Lung (tissue), 12 donors: ENCODE measurements around the gene SUGCT. TPM values are rescaled to one million over a fixed set of nuclear protein-coding genes. Genes with fewer than 3 reads are reported as not detected.
"Not testable (repeated sequence)": the region's sequence is repeated elsewhere in the genome, so short reads cannot be mapped to it uniquely, and the experiment has no call there.

ENCODE experiments used
- ATAC-seq: fragments of 200-7000 bp; cut with Tn5 transposase; one replicate; pipeline ENCODE4 v1.9.1; 2020; ENCODE audit warnings: moderate number of reproducible peaks; ENCODE audit not compliant: insufficient read depth, low FRiP score
- DNase-seq, 3 donors: peaks; one replicate each; pipeline ENCODE4 v3.0.0-alpha.2; 2013 to 2017
- H3K27ac ChIP-seq, 2 donors: one replicate each; pipeline ENCODE4 v1.5.1; 2013; ENCODE audit warnings: mild to moderate bottlenecking in 2 of 2, moderate library complexity in 2 of 2, control low read depth in 1 of 2, inconsistent platforms in 1 of 2, low read depth in 1 of 2, low read length in 1 of 2
- H3K27me3 ChIP-seq, 3 donors: one replicate each; pipeline ENCODE4 v1.5.1; 2013; ENCODE audit warnings: low read length in 2 of 3; ENCODE audit not compliant: control insufficient read depth in 3 of 3, insufficient read depth in 3 of 3
- H3K36me3 ChIP-seq, 4 donors: one replicate each; pipeline ENCODE4 v1.5.1; 2013; ENCODE audit warnings: low read length in 4 of 4, mild to moderate bottlenecking in 1 of 4, moderate library complexity in 1 of 4; ENCODE audit not compliant: control insufficient read depth in 4 of 4, insufficient read depth in 4 of 4
- H3K4me1 ChIP-seq, 5 donors: one replicate each; pipeline ENCODE4 v1.5.1; 2013; ENCODE audit warnings: low read length in 5 of 5, mild to moderate bottlenecking in 2 of 5, moderate library complexity in 1 of 5; ENCODE audit not compliant: control insufficient read depth in 5 of 5, insufficient read depth in 5 of 5
- H3K4me3 ChIP-seq: one replicate; pipeline ENCODE4 v1.5.1; 2013; ENCODE audit warnings: mild to moderate bottlenecking, control low read depth, moderate library complexity
- H3K9ac ChIP-seq, 2 donors: one replicate each; pipeline ENCODE4 v1.5.1; 2013; ENCODE audit warnings: low read length in 2 of 2, control low read depth in 1 of 2; ENCODE audit not compliant: insufficient read depth in 1 of 2
- H3K9me3 ChIP-seq, 4 donors: one replicate each; pipeline ENCODE4 v1.5.1; 2013; ENCODE audit warnings: low read length in 3 of 4, mild to moderate bottlenecking in 1 of 4, moderate library complexity in 1 of 4; ENCODE audit not compliant: control insufficient read depth in 4 of 4, insufficient read depth in 3 of 4
- WGBS, 2 donors: extraction: QIAGEN DNeasy Blood & Tissue Kit; methylation state at CpG; one replicate each; pipeline ENCODE4 v1.1.7; 2013; 5-methylcytosine and 5-hydroxymethylcytosine counted together
- polyA plus RNA-seq, 2 donors: library from polyadenylated mRNA; stranded (reverse); fragments of 200-250 nt; gene quantifications; one replicate each; pipeline ENCODE4 v1.2.1, GENCODE V29; 2013
- total RNA-seq, 2 donors: library from RNA; depleted of rRNA in 1 of 2; stranded (reverse); fragments of >200 nt in 1 of 2; gene quantifications; one replicate each; pipeline ENCODE4 v1.2.1, GENCODE V29; 2014 to 2021
- TF ChIP-seq, protein P1 (sequence below): IDR thresholded peaks from 2 replicates; pipeline ENCODE4 v1.5.1; 2012; ENCODE audit warnings: mild to moderate bottlenecking; ENCODE audit errors: control extremely low read depth, extremely low read depth
- donor health status: control.
- donor health status: control.
- donor health status: Bipolar disorder and iron deficiency.
- donor health status: healthy.
- donor health status: DM: yes; HTN: yes; CAD: no.

Gene SUGCT
- total and polyA plus RNA-seq, 4 donors: 0.23 to 4.2 (median 1.8) TPM

DNA sequence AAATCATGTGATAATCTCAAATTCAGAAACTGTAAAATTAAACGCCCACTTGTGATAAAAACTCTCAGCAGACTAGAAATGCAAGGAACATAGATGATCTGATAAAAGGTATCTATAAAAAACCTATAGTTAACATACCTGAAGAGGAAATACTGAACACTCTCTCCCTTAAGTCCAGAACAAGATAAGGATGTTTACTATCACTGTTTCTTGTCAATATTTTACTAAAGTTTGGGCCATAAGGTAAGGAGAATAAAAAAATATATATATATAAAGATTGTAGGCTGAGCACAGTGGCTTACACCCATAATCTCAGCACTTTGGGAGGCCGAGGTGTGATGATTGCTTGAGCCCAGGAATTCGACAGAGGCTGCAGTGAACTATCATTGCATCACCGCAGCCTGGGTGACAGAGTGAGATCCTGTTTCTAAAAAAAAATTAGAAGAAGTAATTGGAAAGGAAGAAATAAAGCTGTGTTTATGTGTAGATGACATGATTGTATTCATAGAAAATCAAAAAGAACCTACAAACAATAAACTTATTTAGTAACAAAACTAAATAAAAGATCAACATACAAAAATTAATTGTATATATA lies 28.8 kb upstream of the SUGCT start:
- no peak overlapping the region for H3K27ac ChIP-seq
- H3K27me3 ChIP-seq: no peaks in the 10 kb centered on the region
- H3K36me3 ChIP-seq: no peaks in the 10 kb centered on the region
- TF ChIP-seq, protein P1, sequence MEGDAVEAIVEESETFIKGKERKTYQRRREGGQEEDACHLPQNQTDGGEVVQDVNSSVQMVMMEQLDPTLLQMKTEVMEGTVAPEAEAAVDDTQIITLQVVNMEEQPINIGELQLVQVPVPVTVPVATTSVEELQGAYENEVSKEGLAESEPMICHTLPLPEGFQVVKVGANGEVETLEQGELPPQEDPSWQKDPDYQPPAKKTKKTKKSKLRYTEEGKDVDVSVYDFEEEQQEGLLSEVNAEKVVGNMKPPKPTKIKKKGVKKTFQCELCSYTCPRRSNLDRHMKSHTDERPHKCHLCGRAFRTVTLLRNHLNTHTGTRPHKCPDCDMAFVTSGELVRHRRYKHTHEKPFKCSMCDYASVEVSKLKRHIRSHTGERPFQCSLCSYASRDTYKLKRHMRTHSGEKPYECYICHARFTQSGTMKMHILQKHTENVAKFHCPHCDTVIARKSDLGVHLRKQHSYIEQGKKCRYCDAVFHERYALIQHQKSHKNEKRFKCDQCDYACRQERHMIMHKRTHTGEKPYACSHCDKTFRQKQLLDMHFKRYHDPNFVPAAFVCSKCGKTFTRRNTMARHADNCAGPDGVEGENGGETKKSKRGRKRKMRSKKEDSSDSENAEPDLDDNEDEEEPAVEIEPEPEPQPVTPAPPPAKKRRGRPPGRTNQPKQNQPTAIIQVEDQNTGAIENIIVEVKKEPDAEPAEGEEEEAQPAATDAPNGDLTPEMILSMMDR: no peak
- H3K4me3 ChIP-seq: no peak overlapping the region
- no peak for ATAC-seq
- no peak overlapping the region for H3K9ac ChIP-seq
- H3K4me1 ChIP-seq: no peaks in the 10 kb centered on the region
- peak in 2 of 3 donors; percentile 14 for DNase-seq
- H3K9me3 ChIP-seq: no peaks in the 10 kb centered on the region
- 38 to 54% methylated on average over 4 of the region's 4 CpGs for WGBS, 2 donors

GRCh38 chr7:40115936-40116335 lies 18.9 kb upstream of the SUGCT start:
- DNase-seq: no peak
- Histone ChIP-seq H3K4me3 (no peak overlapping the region), H3K9me3 (no peaks in the 10 kb centered on the region), H3K27ac (no peak overlapping the region), H3K36me3 (peaks cover 0 to 3% (median 0%) of the 10 kb centered on the region in 4 donors), H3K27me3 (no peaks in the 10 kb centered on the region), H3K9ac (no peak overlapping the region), H3K4me1 (peaks cover 0 to 4% (median 0%) of the 10 kb centered on the region in 5 donors)
- WGBS, 2 donors: 83 to 94% methylated on average over 2 of the region's 2 CpGs
- ATAC-seq: no peak
- TF ChIP-seq, protein P1: no peak

DNA sequence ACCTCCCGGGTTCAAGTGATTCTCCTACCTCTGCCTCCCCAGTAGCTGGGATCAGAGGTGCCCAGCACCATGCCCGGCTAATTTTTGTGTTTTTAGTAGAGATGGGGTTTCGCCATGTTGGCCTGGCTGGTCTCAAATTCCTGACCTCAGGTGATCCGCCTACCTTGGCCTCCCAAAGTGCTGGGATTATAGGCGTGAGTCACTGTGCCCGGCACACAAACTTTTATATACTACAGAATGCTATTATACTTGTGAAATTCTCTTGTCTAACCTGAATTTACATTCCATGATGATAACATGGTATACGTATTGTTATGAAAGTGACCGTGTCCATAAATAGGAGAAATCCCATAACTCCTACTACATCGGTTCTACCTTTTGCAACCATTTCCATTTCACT lies 17.6 kb upstream of the SUGCT start:
- WGBS, 2 donors: 93 to 95% methylated on average over 9 of the region's 9 CpGs
- not testable (repeated sequence) for H3K36me3 ChIP-seq, H3K27me3 ChIP-seq, H3K4me1 ChIP-seq, ATAC-seq, H3K9ac ChIP-seq, H3K27ac ChIP-seq, DNase-seq, H3K9me3 ChIP-seq, H3K4me3 ChIP-seq

GRCh38 chr7:40118201-40118600 lies 16.6 kb upstream of the SUGCT start:
- 72 to 80% methylated on average over 7 of the region's 7 CpGs for WGBS, 2 donors
- H3K9me3 ChIP-seq, H3K27me3 ChIP-seq, H3K9ac ChIP-seq, ATAC-seq, H3K27ac ChIP-seq, DNase-seq, H3K36me3 ChIP-seq, H3K4me3 ChIP-seq, H3K4me1 ChIP-seq: not testable (repeated sequence)
